Astrocyte of the spinal cord (primary cell): ENCODE data around the gene GEMIN7.

ENCODE experiments used
- DNase-seq: peaks from one replicate; pipeline ENCODE4 v3.0.0; 2011; ENCODE audit warnings: low read depth, low spot score
- H3K4me3 ChIP-seq: 2 replicates; pipeline ENCODE4 v1.5.1; 2011; ENCODE audit warnings: low read depth, mild to moderate bottlenecking, low read length, moderate library complexity
- in situ Hi-C: cut with HindIII; loops from 2 replicates; pipeline ENCODE4 v1.10.0; 2017; ENCODE audit warnings: low sequenced_read_pairs
- TF ChIP-seq, protein P1 (sequence below): IDR thresholded peaks from 2 replicates; pipeline ENCODE4 v1.5.1; 2012; ENCODE audit warnings: low read depth, mild to moderate bottlenecking, low read length, inconsistent platforms

Gene GEMIN7

GRCh38 chr19:45094707-45095106 is 15.6 kb downstream of the GEMIN7 start:
- in situ Hi-C loops: no loop called here
- TF ChIP-seq, protein P1, sequence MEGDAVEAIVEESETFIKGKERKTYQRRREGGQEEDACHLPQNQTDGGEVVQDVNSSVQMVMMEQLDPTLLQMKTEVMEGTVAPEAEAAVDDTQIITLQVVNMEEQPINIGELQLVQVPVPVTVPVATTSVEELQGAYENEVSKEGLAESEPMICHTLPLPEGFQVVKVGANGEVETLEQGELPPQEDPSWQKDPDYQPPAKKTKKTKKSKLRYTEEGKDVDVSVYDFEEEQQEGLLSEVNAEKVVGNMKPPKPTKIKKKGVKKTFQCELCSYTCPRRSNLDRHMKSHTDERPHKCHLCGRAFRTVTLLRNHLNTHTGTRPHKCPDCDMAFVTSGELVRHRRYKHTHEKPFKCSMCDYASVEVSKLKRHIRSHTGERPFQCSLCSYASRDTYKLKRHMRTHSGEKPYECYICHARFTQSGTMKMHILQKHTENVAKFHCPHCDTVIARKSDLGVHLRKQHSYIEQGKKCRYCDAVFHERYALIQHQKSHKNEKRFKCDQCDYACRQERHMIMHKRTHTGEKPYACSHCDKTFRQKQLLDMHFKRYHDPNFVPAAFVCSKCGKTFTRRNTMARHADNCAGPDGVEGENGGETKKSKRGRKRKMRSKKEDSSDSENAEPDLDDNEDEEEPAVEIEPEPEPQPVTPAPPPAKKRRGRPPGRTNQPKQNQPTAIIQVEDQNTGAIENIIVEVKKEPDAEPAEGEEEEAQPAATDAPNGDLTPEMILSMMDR: no peak
- no peak for DNase-seq
- H3K4me3 ChIP-seq: no peak overlapping the region

GRCh38 chr19:45095496-45096413 is 16.7 kb downstream of the GEMIN7 start:
- TF ChIP-seq, protein P1: no peak
- DNase-seq: no peak
- H3K4me3 ChIP-seq: no peak overlapping the region
- in situ Hi-C loops: no loop called here

DNA sequence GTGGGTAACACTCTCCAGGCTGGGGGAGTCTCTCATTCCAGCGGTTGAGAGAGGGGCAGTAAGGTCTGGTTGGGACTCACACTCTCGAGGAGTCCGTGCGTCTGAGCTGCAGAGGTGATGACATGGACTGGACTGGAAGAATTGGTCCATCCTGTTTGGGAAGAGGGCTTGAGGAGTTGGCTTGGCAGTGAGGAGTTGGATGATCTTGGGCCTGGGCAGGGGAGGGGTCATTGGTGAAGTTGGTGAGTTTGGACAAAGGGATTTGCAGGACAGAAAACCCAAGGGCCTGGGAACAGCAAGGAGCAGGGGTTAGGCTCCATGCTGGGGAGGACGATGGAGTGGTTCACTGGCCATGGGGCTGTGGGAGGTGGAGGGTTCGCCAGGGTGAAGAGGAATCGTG is 17.6 kb downstream of the GEMIN7 start:
- TF ChIP-seq, protein P1: no peak
- DNase-seq: no peak
- no peak overlapping the region for H3K4me3 ChIP-seq
- in situ Hi-C loops: no loop called here

- in situ Hi-C loops: no loop called here
- no peak for DNase-seq
- H3K4me3 ChIP-seq: no peak overlapping the region
- TF ChIP-seq, protein P1: no peak
Measured at GRCh38 chr19:45097450-45097775, 18.4 kb downstream of the GEMIN7 start.

DNA sequence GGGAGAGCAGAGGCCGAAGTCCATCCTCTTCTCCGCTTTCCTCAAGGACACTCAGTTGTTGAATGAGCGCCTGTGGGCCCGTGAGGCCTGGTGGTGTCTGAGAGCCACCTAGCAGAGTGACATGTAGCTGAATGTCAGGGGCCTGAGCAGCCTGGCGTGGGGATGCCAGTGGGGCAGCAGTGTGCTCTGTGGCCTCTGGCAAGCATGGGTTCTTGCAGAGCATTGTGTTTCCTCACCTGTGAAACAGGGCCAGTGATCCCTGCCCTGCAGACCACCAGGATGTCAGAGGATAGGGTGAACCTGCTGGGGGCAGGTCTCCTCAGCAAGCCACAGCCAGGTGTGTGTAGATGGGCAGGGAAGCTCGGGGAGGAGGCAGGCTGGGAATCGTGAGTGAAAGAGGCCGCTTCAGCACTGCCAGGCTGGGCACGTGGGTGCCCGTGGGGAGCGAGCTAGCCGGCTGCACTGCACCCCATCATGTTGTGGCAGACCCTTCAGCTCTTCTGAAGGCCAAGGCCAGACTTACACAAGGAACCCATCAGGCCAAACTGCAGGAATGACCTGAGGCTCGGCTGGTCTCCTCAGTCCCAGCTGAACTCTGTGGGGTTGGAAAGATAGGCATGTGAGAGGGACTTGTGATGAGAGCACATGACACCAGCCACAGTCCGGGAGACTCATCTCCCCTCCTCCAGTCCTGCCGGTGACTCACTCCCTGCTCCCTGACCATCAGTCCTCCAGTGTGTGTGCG is 18.9 kb downstream of the GEMIN7 start:
- in situ Hi-C loops: no loop called here
- no peak overlapping the region for H3K4me3 ChIP-seq
- TF ChIP-seq, protein P1: no peak
- DNase-seq: peak; percentile 91

DNA sequence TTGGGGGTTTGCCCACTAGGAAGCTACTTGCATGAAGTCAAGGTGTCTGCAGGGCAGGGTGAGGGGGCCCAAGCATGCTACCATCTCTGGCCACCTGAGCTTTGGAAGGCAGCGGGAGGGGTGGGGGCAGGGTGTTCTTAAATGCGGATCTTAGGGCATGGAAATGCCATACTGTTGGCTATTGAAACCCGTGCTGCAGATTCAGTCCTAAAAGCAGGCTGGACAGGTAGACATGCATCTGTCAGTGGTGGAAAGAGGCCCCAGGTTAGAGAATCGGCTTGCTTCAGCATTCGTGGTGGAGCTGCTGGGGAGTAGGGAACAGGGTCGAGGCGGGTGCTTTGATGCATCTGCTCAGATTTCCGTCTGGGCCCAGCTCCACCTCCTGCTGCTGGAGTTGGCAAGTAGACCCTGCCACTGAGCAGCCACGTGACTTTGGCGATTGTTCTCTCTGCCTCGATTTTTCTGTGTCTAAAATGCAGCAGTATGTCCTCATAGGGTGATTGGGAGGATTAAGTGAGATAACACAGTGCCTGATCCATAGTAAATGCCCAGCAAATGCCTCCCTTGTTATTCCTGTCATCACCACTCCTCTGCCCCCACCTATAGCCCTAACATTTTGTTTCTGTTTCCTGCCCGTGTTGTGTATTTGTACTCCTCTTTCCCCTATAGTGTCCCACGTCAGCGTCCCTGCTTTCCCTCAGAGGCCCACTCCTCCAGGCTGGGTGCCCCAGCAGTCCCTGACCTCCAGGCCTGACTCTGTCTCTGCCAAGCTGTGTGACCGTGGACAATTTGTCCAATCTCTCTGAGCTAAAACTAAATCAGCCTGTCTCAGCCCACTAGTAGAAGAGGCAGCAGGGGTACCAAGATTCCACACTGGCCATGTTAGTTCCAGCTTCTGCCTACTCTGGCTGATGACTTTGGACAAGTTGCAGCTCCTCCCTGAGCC is 19.7 kb downstream of the GEMIN7 start:
- DNase-seq: peak; percentile 52
- TF ChIP-seq, protein P1: no peak
- no peak overlapping the region for H3K4me3 ChIP-seq
- in situ Hi-C loops: no loop called here
